ACHN (cell line): ENCODE measurements around the gene ZNF772.
"Not testable (repeated sequence)": the region's sequence is repeated elsewhere in the genome, so short reads cannot be mapped to it uniquely, and the experiment has no call there.

ENCODE experiments used
- DNase-seq: peaks from one replicate; pipeline ENCODE4 v3.0.0-alpha.2; 2015
- in situ Hi-C: cut with HindIII; loops from 2 replicates; pipeline ENCODE4 v1.10.0; 2017; ENCODE audit warnings: low sequenced_read_pairs, low pct_ligation_motif_present, low pct_unique_long_range_greater_than_20kb

ZNF772 gene

GRCh38 chr19:57477191-57478008 is at the start of gene ZNF772:
TSS of gene ZNF772 (minus strand) at chr19:57477566. CDS start at chr19:57477309, 257 bp downstream.
- peak; percentile 73 for DNase-seq
- in situ Hi-C loops = no loop called here

DNA sequence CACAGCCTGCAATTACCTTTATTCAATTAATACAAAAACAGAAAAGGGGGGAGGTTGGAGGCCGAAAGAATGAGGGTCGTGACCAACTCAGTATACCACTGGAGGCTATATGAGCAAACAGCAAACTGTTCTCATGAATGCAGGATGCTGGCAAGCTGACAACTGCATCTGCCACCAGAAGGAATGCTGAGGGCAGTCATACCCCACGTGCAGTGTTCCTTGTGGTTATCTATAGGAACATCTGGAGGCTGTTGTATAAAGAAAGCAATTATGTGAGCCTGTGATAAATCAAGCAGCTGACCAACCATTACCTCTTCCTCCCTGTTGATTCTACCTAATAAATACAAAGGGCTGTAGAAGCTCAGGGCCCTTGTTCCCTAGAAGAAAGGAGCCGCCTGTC is 40.7 kb upstream of the ZNF772 start:
- in situ Hi-C loops, DNase-seq: not testable (repeated sequence)

DNA sequence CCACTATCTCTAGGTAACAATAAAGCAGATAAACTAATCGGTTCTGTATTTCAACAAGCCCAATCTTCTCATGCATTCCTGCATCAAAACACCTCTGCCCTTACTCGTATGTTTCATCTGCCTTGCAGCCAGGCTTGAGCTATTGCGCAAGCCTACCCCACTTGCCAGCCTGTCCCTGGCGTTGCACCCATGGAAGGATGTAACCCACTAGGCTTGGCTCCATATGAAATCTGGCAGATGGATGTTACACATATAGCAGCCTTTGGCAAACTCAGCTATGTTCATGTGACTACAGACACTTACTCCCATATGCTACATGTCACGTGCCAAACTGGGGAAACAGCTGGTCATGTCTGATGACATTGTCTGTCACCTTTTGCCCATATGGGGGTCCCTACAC is 37.9 kb upstream of the ZNF772 start:
- in situ Hi-C loops = no loop called here
- no peak for DNase-seq

GRCh38 chr19:57512845-57513244 is 35.5 kb upstream of the ZNF772 start:
- in situ Hi-C loops = no loop called here
- no peak for DNase-seq

- in situ Hi-C loops = no loop called here
- DNase-seq = no peak
Observed at GRCh38 chr19:57511484-57511883, 34.1 kb upstream of the ZNF772 start.

- DNase-seq = no peak
- in situ Hi-C loops = no loop called here
Observed at GRCh38 chr19:57506163-57506562, 28.8 kb upstream of the ZNF772 start.

- DNase-seq, in situ Hi-C loops: not testable (repeated sequence)
Observed at GRCh38 chr19:57500400-57500799, 23.0 kb upstream of the ZNF772 start.

- DNase-seq = peak; percentile 93
Observed at GRCh38 chr19:57499680-57500395, 22.5 kb upstream of the ZNF772 start, which contains the start of gene ZNF773. TSS of gene ZNF773 (plus strand) at chr19:57499938. CDS start at chr19:57500081, 143 bp downstream.

DNA sequence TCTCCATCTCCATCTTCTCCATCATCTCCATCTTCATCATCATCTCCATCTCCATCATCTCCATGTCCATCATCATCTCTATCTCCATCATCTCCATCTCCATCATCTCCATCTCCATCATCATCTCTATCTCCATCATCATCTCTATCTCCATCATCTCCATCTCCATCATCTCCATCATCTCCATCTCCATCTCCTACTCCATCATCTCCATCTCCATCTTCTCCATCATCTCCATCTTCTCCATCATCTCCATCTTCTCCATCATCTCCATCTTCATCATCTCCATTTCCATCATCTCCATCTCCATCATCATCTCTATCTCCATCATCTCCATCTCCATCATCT is 21.9 kb upstream of the ZNF772 start:
- DNase-seq, in situ Hi-C loops: not testable (repeated sequence)

More at GRCh38 chr19:57499680-57500395, 22.5 kb upstream of the ZNF772 start, which contains the start of gene ZNF773:
- in situ Hi-C loops = not testable (repeated sequence)

DNA sequence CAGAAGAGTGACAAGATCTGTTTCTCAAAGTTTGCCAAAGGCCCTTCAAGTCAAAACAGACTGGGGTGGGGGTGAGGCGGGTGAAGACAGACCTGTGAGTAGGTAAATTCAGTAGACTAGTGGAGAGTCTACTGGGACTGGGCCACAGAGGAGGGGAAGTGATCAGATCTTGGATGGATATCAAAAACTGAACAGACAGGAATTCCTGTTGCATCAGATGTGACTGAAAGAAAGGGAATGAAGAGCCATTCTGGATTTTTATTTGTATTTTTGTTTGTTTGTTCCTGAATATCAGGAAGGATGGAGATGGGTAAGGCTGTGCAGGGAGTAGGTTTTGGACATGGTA is 10.9 kb upstream of the ZNF772 start:
- in situ Hi-C loops, DNase-seq: not testable (repeated sequence)

DNA sequence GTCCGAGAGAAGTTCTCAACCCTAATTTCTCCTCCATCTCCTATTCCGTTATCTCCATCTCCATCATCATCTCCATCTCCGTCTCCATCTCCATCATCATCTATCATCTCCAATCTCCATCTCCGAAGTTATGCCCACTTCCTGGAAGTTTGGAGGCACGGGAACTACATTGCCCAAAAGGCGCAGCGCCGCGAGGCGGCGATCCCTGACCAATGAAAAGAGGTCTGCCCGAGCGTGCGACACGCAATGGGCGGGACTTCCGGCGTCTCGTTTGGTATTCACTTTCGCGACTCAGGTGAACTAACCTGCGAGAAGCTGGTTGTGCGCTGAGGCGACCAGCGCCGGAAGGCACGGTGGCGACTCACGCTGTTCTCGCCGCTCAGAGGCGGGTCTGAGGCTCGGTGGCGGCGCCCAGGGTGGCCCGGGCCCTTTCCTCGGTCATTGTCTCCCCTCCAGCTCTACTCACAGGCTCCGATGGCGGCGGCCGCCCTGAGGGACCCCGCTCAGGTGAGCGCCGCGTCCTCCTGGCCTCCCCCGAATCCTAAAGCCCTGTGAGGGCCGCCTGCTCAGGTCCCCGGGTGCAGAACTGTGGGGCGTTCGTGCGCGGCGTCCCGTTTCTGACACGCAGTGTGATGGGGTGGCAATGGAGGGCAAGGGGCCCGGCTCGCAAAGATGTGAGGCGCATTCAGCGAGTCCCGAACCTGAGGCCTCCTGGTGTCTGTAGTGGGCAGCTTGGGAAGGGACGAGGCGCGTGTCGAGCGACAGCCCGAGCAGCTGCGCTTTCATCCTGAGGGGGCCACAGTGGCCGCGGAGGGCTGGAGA is 10.3 kb upstream of the ZNF772 start, which contains the start of gene ZNF419:
Gene ZNF419, plus strand, starts transcription at position 274 of the 822 bp plus-strand sequence. Its CDS starts 201 bp downstream, at position 475.
- in situ Hi-C loops = not testable (repeated sequence)
- DNase-seq = peak; percentile 82

- in situ Hi-C loops = no loop called here
- DNase-seq = no peak
Observed at GRCh38 chr19:57473646-57474045, 3.7 kb downstream of the ZNF772 start.

DNA sequence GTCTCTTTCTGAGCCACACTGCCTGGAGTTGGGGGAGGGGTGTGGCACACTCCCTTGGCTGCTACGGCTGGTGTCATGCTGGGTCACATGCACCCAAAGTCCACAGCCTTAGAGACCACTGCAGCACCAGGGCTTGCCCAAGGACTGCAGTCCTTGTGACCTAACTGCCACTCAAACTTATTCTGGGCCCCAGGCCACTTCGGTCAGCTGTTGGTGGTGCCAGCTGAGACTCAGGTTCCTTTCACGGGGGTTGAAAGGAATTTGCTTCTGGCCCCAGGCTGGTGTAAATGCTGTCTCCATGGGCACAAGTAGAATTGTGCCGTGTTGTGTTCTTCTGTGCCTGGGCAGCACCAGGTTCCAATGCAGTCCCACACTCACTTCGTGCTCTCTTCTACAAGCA is 10.9 kb downstream of the ZNF772 start:
- no peak for DNase-seq
- in situ Hi-C loops = no loop called here

DNA sequence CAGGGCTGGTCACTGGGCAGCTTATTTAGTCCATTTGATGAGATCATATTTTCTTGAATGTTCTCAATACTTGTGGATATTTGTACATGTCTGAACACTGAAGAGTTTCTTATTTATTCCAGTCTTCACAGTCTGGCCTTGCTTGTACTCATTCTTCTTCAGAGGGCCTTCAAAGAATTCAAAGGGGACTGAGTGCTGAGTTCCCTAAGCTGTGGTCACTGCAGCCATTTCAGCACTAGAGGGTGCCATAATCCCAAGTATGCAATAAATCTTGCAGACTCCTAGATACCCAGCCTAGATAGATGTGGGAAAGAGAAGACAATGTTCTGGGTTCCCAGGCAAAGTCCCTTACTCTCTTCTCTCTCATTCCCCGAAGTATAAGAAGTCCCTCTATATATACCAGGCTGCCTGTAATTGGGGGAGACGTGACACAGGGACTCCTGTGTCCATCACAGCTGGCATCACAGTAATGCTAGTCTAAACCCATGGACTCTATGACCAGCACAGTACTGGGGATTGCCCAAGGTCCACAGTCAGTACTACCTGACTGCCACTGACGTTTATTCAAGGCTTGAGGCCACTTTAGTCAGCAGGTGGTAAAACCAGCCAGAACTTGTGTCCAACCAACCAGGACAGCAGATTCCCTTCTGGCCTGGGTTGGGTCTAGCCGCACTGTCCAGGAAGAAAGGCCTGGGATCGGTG is 11.5 kb downstream of the ZNF772 start:
- in situ Hi-C loops = no loop called here
- DNase-seq = peak; percentile 49

GRCh38 chr19:57452307-57452706 is 25.1 kb downstream of the ZNF772 start:
- DNase-seq = no peak
- in situ Hi-C loops = no loop called here

GRCh38 chr19:57443121-57443696 is 34.2 kb downstream of the ZNF772 start:
- DNase-seq = no peak

GRCh38 chr19:57441979-57442752 is 35.2 kb downstream of the ZNF772 start:
- in situ Hi-C loops = no loop called here
- no peak for DNase-seq

More at GRCh38 chr19:57443121-57443696, 34.2 kb downstream of the ZNF772 start:
- in situ Hi-C loops = no loop called here
